ENCODE measurements around the gene GRIP2. TPM values are rescaled to one million over a fixed set of nuclear protein-coding genes. Genes with fewer than 3 reads are reported as not detected.

The GRIP2 gene
- polyA plus RNA-seq, 5 donors: 0.49 to 1.7 (median 0.91) TPM

- DNase-seq: no peak
These were observed 52.3 kb downstream of the GRIP2 start for GRCh38 chr3:14487821-14488220.

GRCh38 chr3:14487086-14487485, 53.1 kb downstream of the GRIP2 start:
- no peak for DNase-seq

GRCh38 chr3:14486460-14486859, 53.7 kb downstream of the GRIP2 start:
- DNase-seq: no peak

- DNase-seq: no peak
These were observed 54.2 kb downstream of the GRIP2 start for GRCh38 chr3:14485981-14486380.

- DNase-seq: no peak
These were observed 55.4 kb downstream of the GRIP2 start for GRCh38 chr3:14484741-14485140.

- DNase-seq: no peak
These were observed 56.9 kb downstream of the GRIP2 start for GRCh38 chr3:14483286-14483685.

- no peak for DNase-seq
These were observed 57.8 kb downstream of the GRIP2 start for GRCh38 chr3:14482271-14482721.

GRCh38 chr3:14481646-14482036, 58.5 kb downstream of the GRIP2 start:
- no peak for DNase-seq

- DNase-seq: no peak
These were observed 59.0 kb downstream of the GRIP2 start for GRCh38 chr3:14481018-14481645.

- DNase-seq: no peak
These were observed 59.7 kb downstream of the GRIP2 start for GRCh38 chr3:14480207-14481017.

GRCh38 chr3:14479591-14479990, 60.6 kb downstream of the GRIP2 start:
- no peak for DNase-seq

- DNase-seq: no peak
These were observed 61.1 kb downstream of the GRIP2 start for GRCh38 chr3:14478956-14479550.

- DNase-seq: no peak
These were observed 62.7 kb downstream of the GRIP2 start for GRCh38 chr3:14477311-14477935.

GRCh38 chr3:14476583-14477265, 63.4 kb downstream of the GRIP2 start:
- DNase-seq: no peak

GRCh38 chr3:14475621-14476020, 64.5 kb downstream of the GRIP2 start:
- no peak for DNase-seq

GRCh38 chr3:14474363-14475081, 65.6 kb downstream of the GRIP2 start:
- DNase-seq: no peak

- no peak for DNase-seq
These were observed 66.7 kb downstream of the GRIP2 start for GRCh38 chr3:14473411-14473891.

- no peak for DNase-seq
These were observed 67.4 kb downstream of the GRIP2 start for GRCh38 chr3:14472471-14473351.

GRCh38 chr3:14471690-14472089, 68.5 kb downstream of the GRIP2 start:
- DNase-seq: no peak

- DNase-seq: no peak
These were observed 69.1 kb downstream of the GRIP2 start for GRCh38 chr3:14471016-14471415.

Measured in right lung (tissue), 5 donors.